ENCODE data around the gene ONECUT3. TPM values are rescaled to one million over a fixed set of nuclear protein-coding genes. Genes with fewer than 3 reads are reported as not detected.
"Not testable (repeated sequence)": the region's sequence is repeated elsewhere in the genome, so short reads cannot be mapped to it uniquely, and the experiment has no call there.

Gene ONECUT3
- total RNA-seq, 2 donors from 2014 or later, result not detected

DNA sequence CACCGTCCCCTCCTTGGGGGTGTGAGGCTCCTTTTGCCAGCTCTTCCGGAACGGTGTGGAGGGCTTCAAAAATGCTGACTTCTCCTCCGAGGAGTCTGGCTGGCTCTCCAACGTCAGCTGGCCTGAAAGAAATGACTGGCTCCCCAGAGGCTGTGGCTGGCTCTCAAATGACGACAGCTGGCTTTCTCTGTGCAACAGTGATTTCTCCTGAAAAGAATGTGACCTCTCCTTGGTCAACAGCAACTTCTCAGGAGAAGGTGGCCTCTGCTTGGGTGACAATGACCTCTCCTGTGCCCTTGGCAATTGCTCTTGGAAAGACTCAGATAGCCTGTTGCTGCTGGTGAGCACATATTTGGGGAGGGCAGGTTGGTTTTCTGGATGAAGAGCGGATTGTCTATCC is 29.2 kb downstream of the ONECUT3 start:
- DNase-seq (ENCODE audit: low spot score), result no peak
- intact Hi-C loops (cut with DNase I), result no loop called here

GRCh38 chr19:1783354-1783753 is 30.0 kb downstream of the ONECUT3 start:
- DNase-seq (ENCODE audit: low spot score), result no peak
- intact Hi-C loops (cut with DNase I), result no loop called here

GRCh38 chr19:1783874-1784273 is 30.6 kb downstream of the ONECUT3 start:
- no peak for DNase-seq (ENCODE audit: low spot score)
- intact Hi-C loops (cut with DNase I), result no loop called here

GRCh38 chr19:1785310-1785709 is 32.0 kb downstream of the ONECUT3 start:
- intact Hi-C loops (cut with DNase I), result no loop called here
- DNase-seq (ENCODE audit: low spot score), result no peak

DNA sequence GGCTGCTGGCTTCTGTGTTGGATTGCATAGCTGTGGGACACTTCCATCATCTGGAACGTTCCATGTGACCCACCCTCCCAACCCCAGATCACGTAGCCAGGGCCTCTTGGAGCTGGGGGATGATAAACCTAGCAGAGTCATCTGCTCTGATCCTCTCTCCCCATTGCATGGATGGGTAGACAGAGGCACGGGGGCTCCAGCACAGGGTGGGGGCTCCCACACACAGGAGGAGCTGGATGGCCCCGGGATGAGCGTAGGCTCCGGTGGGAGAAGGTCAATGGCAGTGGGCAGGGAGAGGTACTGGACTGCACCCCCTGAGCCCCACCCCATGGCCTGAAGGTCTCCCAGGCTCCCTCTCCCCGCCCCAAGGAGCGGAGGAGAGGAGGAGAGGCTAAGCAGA is 33.4 kb downstream of the ONECUT3 start:
- DNase-seq (ENCODE audit: low spot score), result no peak
- intact Hi-C loops (cut with DNase I), result no loop called here

DNA sequence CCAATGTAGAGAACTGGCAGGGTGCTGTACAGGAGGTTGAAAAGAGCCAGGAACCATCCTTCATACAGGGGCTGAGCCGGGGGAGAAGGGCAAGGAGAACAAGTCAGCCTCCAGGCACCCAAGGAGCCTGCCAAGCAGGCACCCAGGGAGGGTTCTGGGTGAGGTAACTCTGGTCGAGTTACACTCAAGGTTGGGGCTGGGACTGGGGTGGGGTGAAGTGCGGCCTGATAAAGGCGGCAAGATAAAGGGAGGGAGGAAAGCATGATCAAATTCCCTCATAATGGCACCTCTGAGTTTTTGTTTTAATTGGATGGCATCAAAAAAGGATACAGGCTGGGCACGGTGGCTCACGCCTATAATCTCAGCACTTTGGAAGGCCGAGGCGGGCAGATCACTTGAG is 33.8 kb downstream of the ONECUT3 start:
- intact Hi-C loops (cut with DNase I), result no loop called here

DNA sequence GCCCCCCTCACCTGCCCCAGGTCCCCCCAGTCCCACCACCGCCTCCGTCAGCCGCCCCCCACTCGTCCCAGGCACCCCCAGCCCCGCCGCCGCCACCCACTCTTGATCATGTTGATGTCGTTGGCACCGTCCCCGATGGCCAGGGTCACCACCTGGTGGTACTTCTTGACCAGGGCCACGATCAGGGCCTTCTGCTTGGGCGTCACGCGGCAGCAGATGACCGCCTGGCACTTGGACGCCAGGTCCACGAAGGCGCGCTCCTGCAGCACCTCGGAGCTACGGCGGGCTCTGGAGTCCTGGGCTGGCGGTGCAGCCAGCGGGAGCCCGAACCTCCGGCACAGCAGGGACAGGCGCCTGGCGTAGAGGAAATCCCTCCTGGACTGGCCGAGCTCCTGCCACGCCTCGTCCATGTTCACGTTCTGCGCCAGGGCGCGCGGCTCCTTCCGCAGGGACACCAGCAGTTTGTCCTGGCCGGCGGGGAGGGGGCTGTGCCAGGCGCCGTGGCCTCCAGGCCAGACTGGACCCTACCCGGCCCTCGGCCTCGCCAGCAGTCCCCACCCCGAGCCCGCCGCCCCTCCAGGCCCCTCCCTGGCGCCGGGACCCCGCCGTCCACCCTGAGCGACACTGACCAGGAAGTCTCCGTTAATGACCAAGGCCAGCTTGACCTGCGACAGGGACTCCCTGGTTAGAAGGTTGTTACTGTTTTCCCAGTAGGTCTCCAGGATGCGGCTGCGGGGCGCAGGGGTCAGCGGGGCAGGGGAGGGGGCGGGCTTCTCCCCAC is 36.1 kb downstream of the ONECUT3 start:
- intact Hi-C loops (cut with DNase I), result no loop called here
- DNase-seq (ENCODE audit: low spot score), result no peak

More for the DNA sequence above, 33.8 kb downstream of the ONECUT3 start:
- no peak for DNase-seq (ENCODE audit: low spot score)

- intact Hi-C loops (cut with DNase I), result no loop called here
- no peak for DNase-seq (ENCODE audit: low spot score)
Measured at GRCh38 chr19:1790054-1790792, 36.9 kb downstream of the ONECUT3 start.

DNA sequence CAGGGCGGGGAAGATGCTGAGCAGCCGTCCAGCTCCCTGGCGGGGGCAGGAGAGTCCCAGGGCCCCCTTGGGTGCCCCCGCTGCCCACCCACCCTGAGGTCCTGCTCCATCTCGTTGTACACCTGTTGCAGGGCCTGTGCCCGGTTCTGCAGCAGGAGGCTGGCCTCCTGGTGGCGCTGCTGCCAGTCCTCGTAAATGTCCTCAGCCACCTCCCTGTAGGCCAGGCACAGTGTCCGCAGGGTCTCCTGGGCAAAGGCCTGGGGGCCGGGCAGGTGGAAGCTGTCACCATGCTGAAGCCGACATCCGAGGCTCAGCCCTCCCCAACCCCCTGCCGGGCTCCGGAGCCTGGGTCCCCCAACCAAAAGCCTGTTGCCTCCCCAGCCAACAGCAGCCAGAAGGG is 38.6 kb downstream of the ONECUT3 start:
- intact Hi-C loops (cut with DNase I), result no loop called here
- DNase-seq (ENCODE audit: low spot score), result no peak

DNA sequence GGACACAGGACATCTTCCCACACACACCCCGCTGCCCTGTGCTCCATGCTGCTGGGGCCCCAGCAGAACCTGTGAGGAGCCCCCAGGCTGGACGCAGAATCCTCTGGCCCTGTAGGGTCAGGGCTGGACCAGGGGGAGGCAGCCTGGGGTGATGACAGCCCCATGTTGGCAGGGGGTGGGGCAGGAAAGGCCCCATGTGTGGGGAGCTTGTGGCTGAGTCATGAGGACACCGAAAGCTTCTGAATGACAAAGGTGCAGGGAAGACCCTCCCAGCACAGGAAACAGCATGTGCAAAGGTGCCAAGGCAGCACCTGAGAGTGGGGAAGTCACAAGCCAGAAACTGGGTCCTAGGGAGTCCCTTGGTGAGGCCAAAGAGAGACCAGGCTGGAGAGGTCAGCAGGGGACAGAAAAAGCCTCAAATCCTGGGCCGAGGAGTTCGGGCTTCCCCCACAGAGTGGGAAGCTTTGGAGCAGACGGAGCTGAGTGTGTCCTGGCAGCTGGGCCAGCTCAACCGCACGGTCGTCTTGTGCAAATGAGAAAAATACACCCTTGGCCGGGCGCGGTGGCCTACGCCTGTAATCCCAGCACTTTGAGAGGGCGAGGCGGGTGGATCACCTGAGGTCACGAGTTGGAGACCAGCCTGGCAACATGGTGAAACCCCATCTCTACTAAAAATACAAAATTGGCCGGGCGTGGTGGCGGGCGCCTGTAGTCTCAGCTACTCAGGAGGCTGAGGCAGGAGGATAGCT is 41.3 kb downstream of the ONECUT3 start:
- intact Hi-C loops (cut with DNase I), result no loop called here
- no peak for DNase-seq (ENCODE audit: low spot score)

DNA sequence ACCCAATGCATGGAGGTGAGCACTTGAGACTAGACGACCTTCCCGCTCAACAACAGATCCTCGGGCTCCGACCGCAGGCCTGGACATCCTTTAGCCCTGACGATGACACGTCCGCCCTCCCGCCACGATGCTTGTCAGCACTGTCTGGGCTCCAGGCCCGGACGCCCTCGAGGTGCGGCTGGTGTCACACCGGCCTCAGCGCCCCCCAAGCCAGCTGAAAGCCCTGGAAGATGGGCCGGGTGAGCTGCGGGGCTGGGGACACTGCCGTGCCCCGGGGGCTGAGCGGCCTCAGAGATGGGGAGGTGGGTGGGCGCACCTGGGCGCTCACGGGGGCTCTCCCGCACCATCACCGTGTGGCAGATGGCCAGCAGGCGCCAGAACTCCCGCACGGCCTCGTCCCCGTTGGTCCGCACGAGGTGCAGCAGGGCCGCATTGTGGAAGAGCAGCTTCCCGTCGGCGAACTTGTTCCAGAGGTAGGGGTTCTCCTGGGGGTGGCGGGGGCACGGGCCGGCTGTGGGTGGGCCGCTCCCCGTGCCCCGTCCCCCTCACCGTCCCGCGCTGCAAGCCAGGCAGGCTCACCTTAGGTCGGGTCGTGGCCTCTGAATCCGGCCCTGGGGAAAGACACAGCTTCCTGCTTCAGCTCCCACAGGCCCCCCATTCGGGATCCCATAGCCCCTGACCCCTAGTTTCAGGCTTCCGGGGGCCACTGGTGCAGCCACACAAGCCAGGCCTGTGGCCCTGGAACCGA is 43.3 kb downstream of the ONECUT3 start:
- DNase-seq (ENCODE audit: low spot score), result no peak
- intact Hi-C loops (cut with DNase I), result no loop called here

DNA sequence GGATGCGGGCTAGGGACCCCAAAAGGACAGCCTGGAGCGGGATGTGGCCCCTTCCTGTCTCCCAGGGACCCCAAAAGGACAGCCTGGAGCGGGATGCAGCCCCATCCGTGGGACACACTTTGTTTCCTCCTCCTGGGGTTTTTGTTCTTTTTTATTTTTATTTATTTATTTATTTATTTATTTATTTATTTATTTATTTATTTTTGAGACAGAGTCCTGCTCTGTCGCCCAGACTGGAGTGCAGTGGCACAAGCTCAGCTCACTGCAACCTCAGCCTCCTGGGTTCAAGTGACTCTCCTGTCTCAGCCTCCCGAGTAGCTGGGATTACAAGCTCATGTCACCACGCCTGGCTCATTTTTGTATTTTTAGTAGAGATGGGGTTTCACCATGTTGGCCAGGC is 44.0 kb downstream of the ONECUT3 start:
- intact Hi-C loops (cut with DNase I); DNase-seq (ENCODE audit: low spot score): not testable (repeated sequence)

- intact Hi-C loops (cut with DNase I), result no loop called here
- DNase-seq (ENCODE audit: low spot score), result no peak
Measured at GRCh38 chr19:1799695-1800342, 46.5 kb downstream of the ONECUT3 start.

DNA sequence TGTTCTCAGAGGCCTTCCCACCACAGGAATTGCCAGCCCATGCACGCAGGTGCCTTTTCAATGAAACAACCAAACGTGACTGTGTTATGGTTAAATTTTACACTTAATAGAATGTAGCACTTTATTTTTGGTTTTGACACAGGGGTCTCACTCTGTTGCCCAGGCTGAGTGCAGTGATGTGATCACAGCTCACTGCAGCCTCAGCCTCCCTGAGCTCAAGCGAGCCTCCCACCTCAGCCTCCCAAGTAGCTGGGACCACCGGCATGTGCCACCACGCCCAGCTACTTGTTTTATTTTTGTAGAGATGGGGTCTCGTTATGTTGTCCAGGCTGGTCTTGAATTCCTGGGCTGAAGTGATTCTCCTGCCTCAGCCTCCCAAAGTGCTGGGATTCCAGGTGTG is 51.6 kb downstream of the ONECUT3 start:
- intact Hi-C loops (cut with DNase I), result no loop called here

GRCh38 chr19:1805401-1806183 is 52.3 kb downstream of the ONECUT3 start:
- DNase-seq (ENCODE audit: low spot score), result no peak
- intact Hi-C loops (cut with DNase I), result no loop called here

More for the DNA sequence above, 51.6 kb downstream of the ONECUT3 start:
- DNase-seq (ENCODE audit: low spot score), result no peak

DNA sequence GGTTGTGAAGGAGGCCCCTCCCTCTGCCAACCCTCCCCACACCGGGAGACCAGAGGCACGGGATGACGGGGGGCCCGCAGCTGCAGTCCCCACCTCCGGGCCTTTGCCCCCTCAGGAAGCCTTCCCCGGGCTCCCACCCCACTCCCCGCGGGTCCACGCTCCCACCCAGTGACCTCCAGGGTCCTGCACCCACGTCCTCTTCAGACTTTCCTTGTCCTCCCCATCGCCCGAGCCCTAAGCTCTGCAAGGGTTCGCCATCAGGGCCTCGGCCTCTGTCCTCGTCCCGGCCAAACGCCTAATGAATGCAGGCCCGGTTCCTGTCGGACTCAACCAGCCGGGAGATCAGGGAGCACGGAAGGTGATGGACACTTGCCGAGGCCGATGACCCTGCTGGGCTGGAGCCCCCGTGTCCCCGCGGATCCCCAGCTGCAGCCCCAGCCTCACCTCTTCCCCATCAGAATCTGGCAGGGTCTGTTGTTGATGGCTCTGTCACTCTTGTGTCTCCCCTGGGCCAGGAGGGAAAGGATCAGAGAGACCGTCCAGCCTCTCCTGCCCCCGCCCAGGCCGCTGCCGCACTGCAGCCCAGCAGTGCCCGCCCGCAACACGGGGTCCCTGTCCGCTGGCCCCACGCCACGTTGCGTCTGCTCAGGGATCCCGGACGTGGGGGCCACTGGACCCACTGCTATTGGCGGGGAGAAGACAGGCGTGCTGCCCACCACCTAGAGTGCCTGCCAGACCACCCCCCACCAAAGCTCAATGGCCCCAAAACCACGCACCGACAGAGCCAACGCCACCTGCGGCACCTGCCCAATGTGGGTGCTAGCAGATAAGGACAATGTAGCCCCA is 53.1 kb downstream of the ONECUT3 start:
- intact Hi-C loops (cut with DNase I), result no loop called here
- no peak for DNase-seq (ENCODE audit: low spot score)

GRCh38 chr19:1807030-1807694 is 53.9 kb downstream of the ONECUT3 start:
- DNase-seq (ENCODE audit: low spot score), result no peak
- intact Hi-C loops (cut with DNase I), result no loop called here

All from posterior vena cava (tissue), 2 donors.